ENCODE data around the gene USP13. TPM values are rescaled to one million over a fixed set of nuclear protein-coding genes. Genes with fewer than 3 reads are reported as not detected.

Gene USP13
- total and polyA plus RNA-seq, 4 donors: 2.4 to 7.3 (median 4.2) TPM

- H3K9ac ChIP-seq (ENCODE audit: low read depth in 1 of 2, low read length in 2 of 2): no peak overlapping the region
- 70% methylated on average over 9 of the region's 9 CpGs for WGBS
- H3K27ac ChIP-seq (ENCODE audit: low read depth in 1 of 2, low read length in 2 of 2): no peak overlapping the region
- TF ChIP-seq RXRA (IDR thresholded peaks at IDR 0.05): no peak
- no peak for TF ChIP-seq FOXA1 (IDR thresholded peaks at IDR 0.05)
- no peak for TF ChIP-seq HNF4A (conservative IDR thresholded peaks at IDR 0.05)
- no peak for TF ChIP-seq JUND (IDR thresholded peaks at IDR 0.05)
- TF ChIP-seq YY1 (IDR thresholded peaks at IDR 0.05): no peak
- TF ChIP-seq EGR1 (IDR thresholded peaks at IDR 0.05; ENCODE audit: low read depth in 2 of 2): no peak
- TF ChIP-seq, protein P1, sequence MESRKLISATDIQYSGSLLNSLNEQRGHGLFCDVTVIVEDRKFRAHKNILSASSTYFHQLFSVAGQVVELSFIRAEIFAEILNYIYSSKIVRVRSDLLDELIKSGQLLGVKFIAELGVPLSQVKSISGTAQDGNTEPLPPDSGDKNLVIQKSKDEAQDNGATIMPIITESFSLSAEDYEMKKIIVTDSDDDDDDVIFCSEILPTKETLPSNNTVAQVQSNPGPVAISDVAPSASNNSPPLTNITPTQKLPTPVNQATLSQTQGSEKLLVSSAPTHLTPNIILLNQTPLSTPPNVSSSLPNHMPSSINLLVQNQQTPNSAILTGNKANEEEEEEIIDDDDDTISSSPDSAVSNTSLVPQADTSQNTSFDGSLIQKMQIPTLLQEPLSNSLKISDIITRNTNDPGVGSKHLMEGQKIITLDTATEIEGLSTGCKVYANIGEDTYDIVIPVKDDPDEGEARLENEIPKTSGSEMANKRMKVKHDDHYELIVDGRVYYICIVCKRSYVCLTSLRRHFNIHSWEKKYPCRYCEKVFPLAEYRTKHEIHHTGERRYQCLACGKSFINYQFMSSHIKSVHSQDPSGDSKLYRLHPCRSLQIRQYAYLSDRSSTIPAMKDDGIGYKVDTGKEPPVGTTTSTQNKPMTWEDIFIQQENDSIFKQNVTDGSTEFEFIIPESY (IDR thresholded peaks at IDR 0.05): no peak
- TF ChIP-seq RAD21 (IDR thresholded peaks at IDR 0.05): no peak
- TF ChIP-seq, protein P2, sequence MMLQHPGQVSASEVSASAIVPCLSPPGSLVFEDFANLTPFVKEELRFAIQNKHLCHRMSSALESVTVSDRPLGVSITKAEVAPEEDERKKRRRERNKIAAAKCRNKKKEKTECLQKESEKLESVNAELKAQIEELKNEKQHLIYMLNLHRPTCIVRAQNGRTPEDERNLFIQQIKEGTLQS (IDR thresholded peaks at IDR 0.05): no peak
- TF ChIP-seq NR2F2 (IDR thresholded peaks at IDR 0.05): no peak
- no peak for TF ChIP-seq FOXA2 (IDR thresholded peaks at IDR 0.05)
- TF ChIP-seq TAF1 (conservative IDR thresholded peaks at IDR 0.05): no peak
- TF ChIP-seq MAX (IDR thresholded peaks at IDR 0.05): no peak
- TF ChIP-seq, protein P3, sequence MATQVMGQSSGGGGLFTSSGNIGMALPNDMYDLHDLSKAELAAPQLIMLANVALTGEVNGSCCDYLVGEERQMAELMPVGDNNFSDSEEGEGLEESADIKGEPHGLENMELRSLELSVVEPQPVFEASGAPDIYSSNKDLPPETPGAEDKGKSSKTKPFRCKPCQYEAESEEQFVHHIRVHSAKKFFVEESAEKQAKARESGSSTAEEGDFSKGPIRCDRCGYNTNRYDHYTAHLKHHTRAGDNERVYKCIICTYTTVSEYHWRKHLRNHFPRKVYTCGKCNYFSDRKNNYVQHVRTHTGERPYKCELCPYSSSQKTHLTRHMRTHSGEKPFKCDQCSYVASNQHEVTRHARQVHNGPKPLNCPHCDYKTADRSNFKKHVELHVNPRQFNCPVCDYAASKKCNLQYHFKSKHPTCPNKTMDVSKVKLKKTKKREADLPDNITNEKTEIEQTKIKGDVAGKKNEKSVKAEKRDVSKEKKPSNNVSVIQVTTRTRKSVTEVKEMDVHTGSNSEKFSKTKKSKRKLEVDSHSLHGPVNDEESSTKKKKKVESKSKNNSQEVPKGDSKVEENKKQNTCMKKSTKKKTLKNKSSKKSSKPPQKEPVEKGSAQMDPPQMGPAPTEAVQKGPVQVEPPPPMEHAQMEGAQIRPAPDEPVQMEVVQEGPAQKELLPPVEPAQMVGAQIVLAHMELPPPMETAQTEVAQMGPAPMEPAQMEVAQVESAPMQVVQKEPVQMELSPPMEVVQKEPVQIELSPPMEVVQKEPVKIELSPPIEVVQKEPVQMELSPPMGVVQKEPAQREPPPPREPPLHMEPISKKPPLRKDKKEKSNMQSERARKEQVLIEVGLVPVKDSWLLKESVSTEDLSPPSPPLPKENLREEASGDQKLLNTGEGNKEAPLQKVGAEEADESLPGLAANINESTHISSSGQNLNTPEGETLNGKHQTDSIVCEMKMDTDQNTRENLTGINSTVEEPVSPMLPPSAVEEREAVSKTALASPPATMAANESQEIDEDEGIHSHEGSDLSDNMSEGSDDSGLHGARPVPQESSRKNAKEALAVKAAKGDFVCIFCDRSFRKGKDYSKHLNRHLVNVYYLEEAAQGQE (IDR thresholded peaks at IDR 0.05): no peak
- no peak for TF ChIP-seq HNF4G (IDR thresholded peaks at IDR 0.05)
- TF ChIP-seq CTCF (IDR thresholded peaks at IDR 0.05; ENCODE audit: low read depth, low read length, missing input control): no peak
- no peak for TF ChIP-seq GABPA (IDR thresholded peaks at IDR 0.05 in 1 of 2, conservative IDR thresholded peaks at IDR 0.05 in 1 of 2)
- no peak for TF ChIP-seq SP1 (IDR thresholded peaks at IDR 0.05)
- H3K4me1 ChIP-seq (ENCODE audit: control insufficient read depth in 4 of 4, insufficient read depth in 4 of 4, low read length in 3 of 4): no peaks in the 10 kb centered on the region
- no peaks in the 10 kb centered on the region for H3K9me3 ChIP-seq (ENCODE audit: control insufficient read depth in 4 of 4, low read length in 3 of 4)
- peaks cover 2 to 29% (median 20%) of the 10 kb centered on the region in 4 donors for H3K36me3 ChIP-seq (ENCODE audit: control insufficient read depth in 4 of 4, insufficient read depth in 3 of 4, low read depth in 1 of 4, low read length in 3 of 4)
- no peak overlapping the region for H3K4me3 ChIP-seq (ENCODE audit: low read depth in 1 of 3, low read length in 3 of 3)
- no peaks in the 10 kb centered on the region for H3K27me3 ChIP-seq (ENCODE audit: control insufficient read depth in 4 of 4, insufficient read depth in 4 of 4, low read length in 3 of 4)
- DNase-seq (ENCODE audit: low spot score): no peak
Measured at GRCh38 chr3:179769411-179770247, 116.8 kb downstream of the USP13 start.
